ENCODE data around the gene MAPK6.

MAPK6 gene

GRCh38 chr15:52076889-52077781 is 58.1 kb downstream of the MAPK6 start:
- DNase-seq (ENCODE audit: low read depth) = peak; percentile 72
- TF ChIP-seq, protein P1, sequence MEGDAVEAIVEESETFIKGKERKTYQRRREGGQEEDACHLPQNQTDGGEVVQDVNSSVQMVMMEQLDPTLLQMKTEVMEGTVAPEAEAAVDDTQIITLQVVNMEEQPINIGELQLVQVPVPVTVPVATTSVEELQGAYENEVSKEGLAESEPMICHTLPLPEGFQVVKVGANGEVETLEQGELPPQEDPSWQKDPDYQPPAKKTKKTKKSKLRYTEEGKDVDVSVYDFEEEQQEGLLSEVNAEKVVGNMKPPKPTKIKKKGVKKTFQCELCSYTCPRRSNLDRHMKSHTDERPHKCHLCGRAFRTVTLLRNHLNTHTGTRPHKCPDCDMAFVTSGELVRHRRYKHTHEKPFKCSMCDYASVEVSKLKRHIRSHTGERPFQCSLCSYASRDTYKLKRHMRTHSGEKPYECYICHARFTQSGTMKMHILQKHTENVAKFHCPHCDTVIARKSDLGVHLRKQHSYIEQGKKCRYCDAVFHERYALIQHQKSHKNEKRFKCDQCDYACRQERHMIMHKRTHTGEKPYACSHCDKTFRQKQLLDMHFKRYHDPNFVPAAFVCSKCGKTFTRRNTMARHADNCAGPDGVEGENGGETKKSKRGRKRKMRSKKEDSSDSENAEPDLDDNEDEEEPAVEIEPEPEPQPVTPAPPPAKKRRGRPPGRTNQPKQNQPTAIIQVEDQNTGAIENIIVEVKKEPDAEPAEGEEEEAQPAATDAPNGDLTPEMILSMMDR (IDR thresholded peaks at IDR 0.05; ENCODE audit: insufficient read depth, low read depth, low read length, missing control alignments) = no peak
- no peak overlapping the region for H3K4me3 ChIP-seq (ENCODE audit: low read depth, low read length)

DNA sequence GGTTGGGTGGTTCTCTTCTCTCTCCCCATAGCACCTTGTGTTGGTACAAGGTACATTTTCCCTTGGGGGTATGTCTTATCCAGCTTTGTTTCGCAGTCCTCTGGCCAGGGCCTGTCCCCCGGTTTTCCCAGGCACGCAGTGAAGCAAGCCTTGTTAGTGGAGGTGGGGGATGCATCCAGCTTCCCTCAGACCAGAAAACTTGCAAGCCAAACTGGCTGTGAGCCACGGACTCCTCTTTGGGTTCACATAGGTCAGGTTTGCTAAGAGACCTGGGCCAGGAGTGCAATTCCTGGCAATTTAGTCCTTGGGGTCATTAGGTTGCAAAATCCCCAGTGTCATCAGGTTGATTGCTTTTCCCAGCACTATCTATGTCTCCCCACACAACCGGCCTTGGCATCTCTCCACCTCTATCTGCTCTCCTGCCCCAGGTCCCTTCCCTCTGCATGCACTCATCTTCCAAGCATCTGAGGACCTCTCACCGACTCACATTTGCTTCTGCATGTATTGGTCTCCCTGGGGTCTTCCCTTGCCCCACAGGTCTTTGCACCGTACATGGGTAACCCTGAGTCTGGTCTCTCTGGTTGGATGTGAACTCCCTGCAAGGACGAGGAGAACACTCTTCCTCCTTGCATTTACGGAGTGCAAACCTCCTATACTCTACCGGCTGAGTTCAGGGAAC is 59.3 kb downstream of the MAPK6 start:
- no peak for DNase-seq (ENCODE audit: low read depth)
- TF ChIP-seq, protein P1 (IDR thresholded peaks at IDR 0.05; ENCODE audit: insufficient read depth, low read depth, low read length, missing control alignments) = no peak
- no peak overlapping the region for H3K4me3 ChIP-seq (ENCODE audit: low read depth, low read length)

GRCh38 chr15:52078876-52079700 is 60.1 kb downstream of the MAPK6 start:
- TF ChIP-seq, protein P1 (IDR thresholded peaks at IDR 0.05; ENCODE audit: insufficient read depth, low read depth, low read length, missing control alignments) = peak; percentile 85
- peak; percentile 87 for DNase-seq (ENCODE audit: low read depth)
- no peak overlapping the region for H3K4me3 ChIP-seq (ENCODE audit: low read depth, low read length)

DNA sequence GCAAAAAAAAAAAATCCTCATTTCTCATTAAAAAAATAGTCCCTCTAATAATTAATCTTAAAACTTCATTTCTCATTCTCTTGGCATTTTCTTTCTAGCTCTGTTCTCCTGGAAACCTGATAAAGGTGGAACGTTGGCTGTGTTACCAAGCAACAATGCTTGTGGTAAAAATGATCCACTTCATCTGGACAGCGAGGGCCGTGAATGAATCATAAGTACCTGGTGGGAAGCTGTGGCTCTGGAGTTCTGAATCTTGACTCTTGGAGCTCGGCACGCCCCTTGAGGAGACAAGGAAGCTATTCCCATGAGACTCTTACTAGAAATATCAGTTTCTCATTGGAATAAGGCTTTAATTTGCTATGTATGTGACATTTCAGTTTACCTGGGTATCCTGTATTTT is 61.0 kb downstream of the MAPK6 start:
- no peak overlapping the region for H3K4me3 ChIP-seq (ENCODE audit: low read depth, low read length)
- DNase-seq (ENCODE audit: low read depth) = no peak
- TF ChIP-seq, protein P1 (IDR thresholded peaks at IDR 0.05; ENCODE audit: insufficient read depth, low read depth, low read length, missing control alignments) = no peak

GRCh38 chr15:52080706-52081392 is 61.8 kb downstream of the MAPK6 start:
- TF ChIP-seq, protein P1 (IDR thresholded peaks at IDR 0.05; ENCODE audit: insufficient read depth, low read depth, low read length, missing control alignments) = no peak
- no peak overlapping the region for H3K4me3 ChIP-seq (ENCODE audit: low read depth, low read length)
- no peak for DNase-seq (ENCODE audit: low read depth)
